ENCODE measurements around the gene MB21D2.

DNA sequence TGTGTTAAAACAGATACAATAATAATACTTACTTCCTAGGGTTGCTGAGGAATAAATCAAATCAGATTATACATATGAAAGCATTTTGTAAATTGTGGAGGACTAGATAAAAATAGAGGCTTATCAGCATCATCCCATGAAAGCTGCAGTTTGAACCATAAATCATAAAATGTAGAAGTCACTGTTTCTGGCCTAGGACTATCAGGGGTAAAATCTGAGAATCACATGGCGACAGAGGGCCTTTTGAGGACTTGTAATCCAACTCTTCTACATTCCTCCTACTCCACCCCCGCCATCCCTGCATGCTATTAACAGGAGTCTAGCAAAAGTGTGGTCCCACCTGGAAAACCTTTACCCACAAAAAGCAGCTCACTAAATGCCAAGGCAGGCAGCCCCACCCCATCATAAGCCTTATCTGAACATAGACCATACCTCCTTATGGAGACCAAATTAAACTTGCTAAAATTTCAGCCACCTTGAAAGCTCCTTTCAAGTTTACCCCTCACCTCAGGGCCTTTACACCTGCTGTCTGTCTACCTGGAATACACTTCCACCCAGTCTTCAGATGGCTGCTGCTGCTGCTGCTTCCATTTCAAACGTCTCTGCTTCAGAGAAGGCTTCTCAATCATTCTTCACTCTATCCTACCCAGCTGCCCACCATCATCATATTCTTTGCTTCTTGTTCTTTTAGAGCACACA, 11.5 kb downstream of the MB21D2 start:
- TF ChIP-seq, protein P1, sequence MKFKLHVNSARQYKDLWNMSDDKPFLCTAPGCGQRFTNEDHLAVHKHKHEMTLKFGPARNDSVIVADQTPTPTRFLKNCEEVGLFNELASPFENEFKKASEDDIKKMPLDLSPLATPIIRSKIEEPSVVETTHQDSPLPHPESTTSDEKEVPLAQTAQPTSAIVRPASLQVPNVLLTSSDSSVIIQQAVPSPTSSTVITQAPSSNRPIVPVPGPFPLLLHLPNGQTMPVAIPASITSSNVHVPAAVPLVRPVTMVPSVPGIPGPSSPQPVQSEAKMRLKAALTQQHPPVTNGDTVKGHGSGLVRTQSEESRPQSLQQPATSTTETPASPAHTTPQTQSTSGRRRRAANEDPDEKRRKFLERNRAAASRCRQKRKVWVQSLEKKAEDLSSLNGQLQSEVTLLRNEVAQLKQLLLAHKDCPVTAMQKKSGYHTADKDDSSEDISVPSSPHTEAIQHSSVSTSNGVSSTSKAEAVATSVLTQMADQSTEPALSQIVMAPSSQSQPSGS (tag by site-specific recombination; IDR thresholded peaks at IDR 0.05; ENCODE audit: low read depth) = no peak
- no peak for TF ChIP-seq ZNF510 (tag by site-specific recombination; IDR thresholded peaks at IDR 0.05; ENCODE audit: insufficient replicate concordance)
- no peak for TF ChIP-seq ZNF571 (tag by site-specific recombination; IDR thresholded peaks at IDR 0.05)

All from HEK293 (cell line).